Tibial artery (tissue), 4 donors: ENCODE results near the gene TIAM1.

Experiments
- DNase-seq, 2 donors: peaks; one replicate each; pipeline ENCODE4 v3.0.0-alpha.2; 2019
- H3K27ac ChIP-seq, 2 donors: fragments of 200-600 bp; sonication (generic) in 1 of 2; 1 replicate in 1 of 2; 2 replicates in 1 of 2; pipeline ENCODE4 v1.5.1; 2018 to 2019; ENCODE audit warnings: mild to moderate bottlenecking in 1 of 2
- H3K27me3 ChIP-seq, 2 donors: fragments of 200-600 bp; sonication (generic) in 1 of 2; one replicate each; pipeline versions ENCODE4 v1.5.1 to v1.6.0; 2016 to 2019
- H3K36me3 ChIP-seq, 3 donors: fragments of 200-600 bp; sonication (generic) in 2 of 3; one replicate each; pipeline ENCODE4 v1.5.1; 2016 to 2019; ENCODE audit warnings: mild to moderate bottlenecking in 2 of 3
- H3K4me1 ChIP-seq, 4 donors: fragments of 200-600 bp; sonication (generic) in 2 of 4; 1 replicate in 3 of 4; 2 replicates in 1 of 4; pipeline ENCODE4 v1.5.1; 2016 to 2019
- H3K4me3 ChIP-seq, 2 donors: fragments of 200-600 bp; sonication (generic) in 1 of 2; 1 replicate in 1 of 2; 2 replicates in 1 of 2; pipeline ENCODE4 v1.5.1; 2018 to 2019; ENCODE audit warnings: mild to moderate bottlenecking in 2 of 2
- H3K9me3 ChIP-seq, 3 donors: fragments of 200-600 bp; sonication (generic) in 1 of 3; one replicate each; pipeline ENCODE4 v1.5.1; 2016 to 2019
- CTCF ChIP-seq, 2 experiments: fragments of 200-600 bp in 1 of 2; fragments of 450-650 bp in 1 of 2; IDR thresholded peaks; one replicate each; pipeline ENCODE4 v1.5.1; 2017 to 2019; ENCODE audit warnings: antibody characterized with exemption in 2 of 2, mild to moderate bottlenecking in 1 of 2, moderate library complexity in 1 of 2
- intact Hi-C: fragments of 100-400 bp; cut with DNase I; formaldehyde crosslinking; loops from one replicate; pipeline ENCODE4 v1.15.0; 2023; ENCODE audit warnings: low total_unique reads

Gene TIAM1

GRCh38 chr21:31267644-31268043 lies 76.4 kb downstream of the TIAM1 start:
- no peak overlapping the region for H3K4me3 ChIP-seq
- no peaks in the 10 kb centered on the region for H3K4me1 ChIP-seq
- H3K9me3 ChIP-seq = no peaks in the 10 kb centered on the region
- H3K27me3 ChIP-seq = no peaks in the 10 kb centered on the region
- DNase-seq = no peak
- H3K27ac ChIP-seq = no peak overlapping the region
- intact Hi-C loops = loop anchor here (10.0 kb wide), 1 partner anchor 1583 kb away; no protein-coding TSS in a partner anchor
- no peaks in the 10 kb centered on the region for H3K36me3 ChIP-seq
- TF ChIP-seq CTCF (IDR thresholded peaks at IDR 0.05) = no peak

GRCh38 chr21:31266241-31266640 lies 77.8 kb downstream of the TIAM1 start:
- Histone ChIP-seq H3K27ac (no peak overlapping the region), H3K27me3 (no peaks in the 10 kb centered on the region), H3K9me3 (no peaks in the 10 kb centered on the region), H3K4me1 (no peaks in the 10 kb centered on the region), H3K4me3 (no peak overlapping the region), H3K36me3 (no peaks in the 10 kb centered on the region)
- no peak for DNase-seq
- intact Hi-C loops = loop anchor here (10.0 kb wide), 1 partner anchor 1581 kb away; no protein-coding TSS in a partner anchor
- TF ChIP-seq CTCF (IDR thresholded peaks at IDR 0.05) = no peak

- Histone ChIP-seq H3K27ac (no peak overlapping the region), H3K4me3 (no peak overlapping the region), H3K27me3 (no peaks in the 10 kb centered on the region), H3K36me3 (no peaks in the 10 kb centered on the region), H3K9me3 (no peaks in the 10 kb centered on the region), H3K4me1 (no peaks in the 10 kb centered on the region)
- intact Hi-C loops = loop anchor here (10.0 kb wide), 1 partner anchor 1581 kb away; no protein-coding TSS in a partner anchor
- no peak for TF ChIP-seq CTCF (IDR thresholded peaks at IDR 0.05)
- DNase-seq = no peak
Measured at GRCh38 chr21:31265366-31266013, 78.6 kb downstream of the TIAM1 start.

GRCh38 chr21:31264574-31264973 lies 79.5 kb downstream of the TIAM1 start:
- intact Hi-C loops = loop anchor here (10.0 kb wide), 1 partner anchor 1580 kb away; no protein-coding TSS in a partner anchor
- no peak overlapping the region for H3K27ac ChIP-seq
- no peak overlapping the region for H3K4me3 ChIP-seq
- TF ChIP-seq CTCF (IDR thresholded peaks at IDR 0.05) = no peak
- H3K9me3 ChIP-seq = no peaks in the 10 kb centered on the region
- no peaks in the 10 kb centered on the region for H3K36me3 ChIP-seq
- no peaks in the 10 kb centered on the region for H3K27me3 ChIP-seq
- DNase-seq = no peak
- no peaks in the 10 kb centered on the region for H3K4me1 ChIP-seq

- Histone ChIP-seq H3K4me3 (no peak overlapping the region), H3K36me3 (no peaks in the 10 kb centered on the region), H3K27me3 (no peaks in the 10 kb centered on the region), H3K27ac (no peak overlapping the region), H3K9me3 (no peaks in the 10 kb centered on the region), H3K4me1 (no peaks in the 10 kb centered on the region)
- DNase-seq = no peak
- no peak for TF ChIP-seq CTCF (IDR thresholded peaks at IDR 0.05)
- intact Hi-C loops = loop anchor here (10.0 kb wide), 1 partner anchor 1578 kb away; no protein-coding TSS in a partner anchor
Measured at GRCh38 chr21:31262728-31263127, 81.3 kb downstream of the TIAM1 start.
